Umbilical cord (tissue), 2 donors: ENCODE results near the gene BABAM2. TPM values are rescaled to one million over a fixed set of nuclear protein-coding genes. Genes with fewer than 3 reads are reported as not detected.
"Not testable (repeated sequence)": the region's sequence is repeated elsewhere in the genome, so short reads cannot be mapped to it uniquely, and the experiment has no call there.

Experiments used
- DNase-seq: peaks from one replicate; pipeline ENCODE4 v3.0.0-alpha.2; 2015; ENCODE audit warnings: low spot score
- total RNA-seq: library from RNA; depleted of rRNA; stranded (reverse); fragments of >200 nt; gene quantifications from one replicate; pipeline ENCODE4 v1.2.3, GENCODE V29; 2014; ENCODE audit warnings: low replicate concordance; ENCODE audit not compliant: insufficient read depth

Gene BABAM2
- total RNA-seq, 1 donor from 2014 or later, result 38.5 TPM

- no peak for DNase-seq
These were observed 52.4 kb downstream of the BABAM2 start for GRCh38 chr2:27942612-27943547.

GRCh38 chr2:27946530-27947060 is 56.1 kb downstream of the BABAM2 start:
- DNase-seq, result no peak

- no peak for DNase-seq
These were observed 61.5 kb downstream of the BABAM2 start for GRCh38 chr2:27952070-27952469.

GRCh38 chr2:27953077-27953476 is 62.5 kb downstream of the BABAM2 start:
- no peak for DNase-seq

GRCh38 chr2:27954221-27954673 is 63.7 kb downstream of the BABAM2 start:
- peak; percentile 58 for DNase-seq

- peak; percentile 70 for DNase-seq
These were observed 64.3 kb downstream of the BABAM2 start for GRCh38 chr2:27954771-27955383.

GRCh38 chr2:27955384-27956161 is 65.0 kb downstream of the BABAM2 start:
- no peak for DNase-seq

- peak; percentile 39 for DNase-seq
These were observed 66.4 kb downstream of the BABAM2 start for GRCh38 chr2:27956888-27957287.

GRCh38 chr2:27958711-27959378 is 68.3 kb downstream of the BABAM2 start:
- no peak for DNase-seq

GRCh38 chr2:27959496-27959895 is 69.0 kb downstream of the BABAM2 start:
- peak; percentile 84 for DNase-seq

- peak; percentile 90 for DNase-seq
These were observed 69.8 kb downstream of the BABAM2 start for GRCh38 chr2:27960237-27960912.

- DNase-seq, result peak; percentile 79
These were observed 71.5 kb downstream of the BABAM2 start for GRCh38 chr2:27962006-27962405.

- DNase-seq, result no peak
These were observed 72.9 kb downstream of the BABAM2 start for GRCh38 chr2:27963472-27963871.

GRCh38 chr2:27964067-27964466 is 73.5 kb downstream of the BABAM2 start:
- DNase-seq, result no peak

GRCh38 chr2:27965841-27966240 is 75.3 kb downstream of the BABAM2 start:
- DNase-seq, result no peak

- peak; percentile 92 for DNase-seq
These were observed 75.9 kb downstream of the BABAM2 start for GRCh38 chr2:27966466-27966865.

GRCh38 chr2:27967076-27967475 is 76.5 kb downstream of the BABAM2 start:
- DNase-seq, result no peak

GRCh38 chr2:27968045-27968444 is 77.5 kb downstream of the BABAM2 start:
- DNase-seq, result not testable (repeated sequence)

GRCh38 chr2:27968957-27969356 is 78.4 kb downstream of the BABAM2 start:
- DNase-seq, result not testable (repeated sequence)

- DNase-seq, result no peak
These were observed 81.8 kb downstream of the BABAM2 start for GRCh38 chr2:27972311-27972710.

- no peak for DNase-seq
These were observed 83.1 kb downstream of the BABAM2 start for GRCh38 chr2:27973592-27973991.
